NCI-H1930 (cell line): Measurements from ENCODE around the gene RNF14.

Source experiments
- DNase-seq, 2 experiments: peaks; one replicate each; lab custom pipeline; 2025; lab: John Stamatoyannopoulos, UW

Gene RNF14

GRCh38 chr5:141982626-141983025, 13.7 kb downstream of the RNF14 start:
- DNase-seq = no peak

DNA sequence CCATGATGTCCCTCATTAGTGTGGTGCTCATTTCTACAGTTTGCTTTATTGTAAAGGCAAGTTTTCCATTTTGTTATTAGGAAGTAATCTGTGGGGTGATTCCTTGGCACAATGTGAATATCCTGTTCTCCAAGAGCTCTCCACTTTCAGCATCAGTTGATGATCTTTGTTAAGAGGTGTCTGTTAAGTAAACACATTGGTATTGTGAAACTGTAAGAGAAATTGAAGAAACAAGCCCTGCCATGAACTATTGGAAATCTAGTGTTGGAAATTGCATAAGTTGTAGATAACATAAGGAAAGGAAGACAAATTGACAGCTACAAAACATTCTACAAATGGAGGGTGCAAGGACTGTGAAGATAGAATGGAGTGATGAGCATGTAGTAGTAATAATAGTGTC, 17.2 kb downstream of the RNF14 start:
- DNase-seq = no peak

DNA sequence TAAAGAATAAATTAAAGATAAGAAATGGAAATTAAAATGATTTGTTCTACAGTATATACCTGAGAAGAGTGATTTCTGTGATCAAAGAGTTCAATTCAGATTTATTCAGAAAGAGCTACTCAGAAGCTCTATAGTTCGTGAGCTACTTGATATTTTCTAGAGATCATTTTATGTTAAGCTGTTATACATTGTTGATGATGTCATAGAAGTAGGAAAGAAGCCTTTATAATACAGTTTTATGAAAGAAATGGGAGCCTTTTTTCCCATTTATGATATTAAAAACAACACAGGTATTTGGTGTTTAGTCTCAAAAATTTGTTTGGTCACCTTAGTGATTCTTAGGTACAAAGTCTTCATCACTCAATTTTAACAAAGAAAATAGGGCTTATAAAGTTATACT, 20.8 kb downstream of the RNF14 start:
- no peak for DNase-seq

GRCh38 chr5:141992349-141992963, 23.6 kb downstream of the RNF14 start:
- DNase-seq = peak in 1 of 2 experiments; percentile 38

- DNase-seq = no peak
These were observed 25.7 kb downstream of the RNF14 start for GRCh38 chr5:141994511-141995136.

GRCh38 chr5:141995656-141996055, 26.8 kb downstream of the RNF14 start:
- DNase-seq = no peak

- no peak for DNase-seq
These were observed 28.6 kb downstream of the RNF14 start for GRCh38 chr5:141997358-141997960.

DNA sequence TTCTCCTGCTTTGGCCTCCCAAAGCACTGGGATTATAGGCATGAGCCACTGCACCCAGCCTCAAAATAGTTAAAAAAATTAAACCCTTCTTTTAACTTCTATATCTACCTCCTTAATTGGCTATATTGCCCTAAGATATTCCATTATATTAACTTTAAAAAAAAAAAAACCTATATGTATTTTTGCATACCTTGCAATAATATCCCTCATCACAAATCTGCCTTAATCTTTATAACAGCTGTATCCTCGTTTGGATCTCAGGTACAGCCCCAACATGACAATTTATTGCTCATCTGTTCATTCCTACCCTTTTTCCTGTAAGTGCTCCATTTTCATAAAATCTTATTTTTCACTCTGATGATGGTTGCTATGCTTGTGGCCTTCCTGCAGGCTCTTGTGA, 31.3 kb downstream of the RNF14 start:
- DNase-seq = no peak

- no peak for DNase-seq
These were observed 32.0 kb downstream of the RNF14 start for GRCh38 chr5:142000704-142001484.

DNA sequence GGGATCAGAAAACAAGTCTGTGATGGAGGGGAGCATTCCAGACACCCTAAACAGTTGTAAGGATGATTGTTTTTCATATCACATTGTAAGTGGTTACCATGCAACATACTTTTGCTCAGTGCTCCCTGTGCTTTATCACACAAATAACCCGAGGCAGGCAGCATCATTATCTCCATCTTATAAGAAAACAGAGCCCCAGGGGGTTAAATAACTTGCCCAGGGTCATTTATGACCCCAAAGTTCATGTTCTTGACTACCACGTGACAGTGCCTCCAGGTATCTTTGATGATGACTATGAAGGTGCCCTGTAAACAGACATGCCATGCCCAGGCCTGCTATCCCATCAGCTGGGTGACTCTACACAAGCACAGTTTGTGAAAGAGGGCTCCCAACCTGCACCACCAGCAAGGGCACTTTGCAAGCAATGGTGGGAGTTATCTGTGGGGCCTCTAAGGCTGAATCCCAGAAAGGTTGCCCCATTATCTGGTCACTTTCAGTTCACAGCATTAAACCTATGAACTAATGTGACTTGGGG, 34.4 kb downstream of the RNF14 start:
- DNase-seq = no peak

GRCh38 chr5:142006363-142007236, 37.7 kb downstream of the RNF14 start:
- DNase-seq = no peak

DNA sequence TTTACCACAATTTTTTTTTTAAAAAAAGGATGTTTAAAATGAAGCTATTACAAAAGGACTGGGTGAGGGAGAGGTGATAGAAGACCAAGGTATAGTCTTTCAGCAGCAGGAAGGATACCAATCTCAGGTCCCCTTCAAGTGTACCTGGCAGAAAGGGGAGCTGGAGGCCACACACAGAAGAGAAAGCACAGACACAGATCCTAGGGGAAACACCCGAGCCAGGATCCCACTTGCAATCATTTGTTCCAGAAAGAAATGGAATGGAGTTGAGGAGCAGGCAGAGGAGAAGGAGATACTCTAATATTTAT, 38.3 kb downstream of the RNF14 start:
- no peak for DNase-seq

DNA sequence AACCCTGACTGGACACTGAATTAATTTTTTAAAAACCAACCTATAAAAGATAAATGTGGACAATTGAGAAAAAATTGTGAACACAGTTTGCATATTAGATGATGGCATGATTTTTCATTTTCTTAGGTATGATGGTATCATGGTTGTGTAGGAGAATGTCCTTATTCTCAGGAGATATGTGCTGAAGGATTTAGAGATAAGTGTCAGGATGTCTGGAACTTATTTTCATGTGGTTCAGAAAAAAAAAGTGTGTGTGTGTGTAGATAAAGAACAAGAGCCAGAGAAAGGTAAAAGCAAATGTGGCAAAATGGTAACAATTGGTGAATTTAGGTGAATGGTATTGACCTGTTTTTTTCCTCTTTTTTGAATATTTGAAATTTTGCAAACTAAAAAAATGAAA, 39.9 kb downstream of the RNF14 start:
- no peak for DNase-seq

- no peak for DNase-seq
These were observed 41.0 kb downstream of the RNF14 start for GRCh38 chr5:142009886-142010285.

DNA sequence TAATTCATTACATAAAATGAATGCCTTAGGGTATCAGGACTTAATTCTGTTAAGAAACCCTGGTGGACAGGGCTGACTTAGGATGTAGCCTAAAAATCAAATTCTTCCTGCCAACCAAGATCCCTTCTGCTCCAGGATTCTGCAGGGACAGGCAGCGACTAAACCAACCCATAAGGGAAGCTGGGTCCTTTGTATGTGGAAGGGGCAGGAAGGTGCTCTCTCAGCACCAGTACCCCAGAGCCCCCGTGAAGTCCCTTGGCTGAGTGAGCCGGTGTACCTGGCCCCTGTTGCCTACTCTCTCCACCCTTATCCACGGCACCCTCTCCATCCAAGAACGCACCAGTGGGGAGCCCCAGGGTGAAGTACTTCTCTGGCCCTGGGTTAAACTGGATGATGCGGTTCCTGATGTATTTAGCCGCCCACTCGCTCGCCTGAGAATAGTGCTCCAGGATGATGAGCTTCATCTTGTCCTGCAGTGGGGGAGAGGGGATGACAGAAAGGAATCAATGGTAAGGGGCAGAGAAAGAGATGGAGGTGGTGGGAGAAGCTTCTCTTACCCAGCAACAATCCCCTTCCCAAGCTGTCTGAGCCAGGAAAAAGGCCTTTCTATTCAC, 42.8 kb downstream of the RNF14 start:
- DNase-seq = no peak

DNA sequence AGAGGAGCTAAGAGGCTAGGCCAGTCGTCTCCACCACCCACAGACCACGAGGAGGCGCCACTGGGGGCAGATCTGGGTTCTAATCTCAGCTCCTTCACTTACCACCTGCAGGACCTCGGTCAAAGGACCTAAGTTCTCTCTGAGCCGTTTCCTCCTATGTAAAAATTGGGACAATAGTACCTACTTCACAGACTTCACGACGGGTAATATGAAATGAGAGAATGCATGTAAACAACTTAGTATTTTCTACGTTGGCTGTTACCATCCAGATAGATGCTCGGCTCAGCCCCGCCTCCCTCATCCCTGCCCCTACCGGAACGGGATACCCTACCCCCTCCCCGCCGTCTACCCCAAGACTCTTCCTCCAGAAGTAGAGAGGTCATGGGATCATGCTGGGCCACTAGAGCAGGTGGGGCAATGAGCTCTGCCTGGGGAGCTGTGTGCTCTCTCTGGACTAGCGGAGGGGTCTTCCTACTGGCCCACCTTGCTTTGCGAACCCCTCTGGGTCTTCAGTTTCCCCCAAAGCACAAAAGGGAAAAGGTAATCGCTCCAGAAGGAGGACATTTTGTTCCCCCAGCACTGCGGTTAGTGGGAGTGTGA, 43.4 kb downstream of the RNF14 start:
- no peak for DNase-seq

DNA sequence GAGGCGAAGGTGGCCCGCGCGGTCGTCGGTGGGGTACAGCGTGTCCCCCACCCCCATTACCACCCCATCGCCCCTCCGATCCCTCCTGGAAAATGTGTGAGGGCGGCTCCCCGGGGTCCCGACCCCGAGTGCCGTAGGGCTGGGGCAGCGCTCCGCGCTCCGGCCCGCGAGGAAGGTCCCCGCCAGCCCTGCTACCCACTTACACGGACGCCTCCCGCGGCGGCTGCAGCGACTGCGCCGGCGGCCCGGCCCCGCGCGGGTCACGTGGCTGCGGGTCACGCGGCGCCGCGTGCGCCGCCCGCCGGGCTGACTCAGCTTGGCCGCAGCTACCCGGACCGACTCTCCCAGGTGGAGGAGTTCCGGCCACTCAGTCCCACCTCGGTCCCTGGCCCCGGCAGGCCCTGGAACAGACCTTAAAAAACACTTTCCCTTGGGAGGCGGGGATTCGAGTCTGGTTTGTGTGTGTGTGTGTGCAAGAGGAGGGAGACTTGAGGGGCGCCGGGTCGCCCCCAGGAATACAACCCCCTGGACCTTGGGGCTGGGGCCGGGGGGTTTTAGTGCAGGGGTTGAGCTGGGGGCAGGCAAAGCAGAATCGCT, 44.0 kb downstream of the RNF14 start, which contains the start of gene GNPDA1:
Gene GNPDA1 (minus strand): TSS at position 236 of the 597 bp plus-strand sequence. CDS start 992 bp downstream, outside the sequence.
- DNase-seq = peak; percentile 30 to 49

DNA sequence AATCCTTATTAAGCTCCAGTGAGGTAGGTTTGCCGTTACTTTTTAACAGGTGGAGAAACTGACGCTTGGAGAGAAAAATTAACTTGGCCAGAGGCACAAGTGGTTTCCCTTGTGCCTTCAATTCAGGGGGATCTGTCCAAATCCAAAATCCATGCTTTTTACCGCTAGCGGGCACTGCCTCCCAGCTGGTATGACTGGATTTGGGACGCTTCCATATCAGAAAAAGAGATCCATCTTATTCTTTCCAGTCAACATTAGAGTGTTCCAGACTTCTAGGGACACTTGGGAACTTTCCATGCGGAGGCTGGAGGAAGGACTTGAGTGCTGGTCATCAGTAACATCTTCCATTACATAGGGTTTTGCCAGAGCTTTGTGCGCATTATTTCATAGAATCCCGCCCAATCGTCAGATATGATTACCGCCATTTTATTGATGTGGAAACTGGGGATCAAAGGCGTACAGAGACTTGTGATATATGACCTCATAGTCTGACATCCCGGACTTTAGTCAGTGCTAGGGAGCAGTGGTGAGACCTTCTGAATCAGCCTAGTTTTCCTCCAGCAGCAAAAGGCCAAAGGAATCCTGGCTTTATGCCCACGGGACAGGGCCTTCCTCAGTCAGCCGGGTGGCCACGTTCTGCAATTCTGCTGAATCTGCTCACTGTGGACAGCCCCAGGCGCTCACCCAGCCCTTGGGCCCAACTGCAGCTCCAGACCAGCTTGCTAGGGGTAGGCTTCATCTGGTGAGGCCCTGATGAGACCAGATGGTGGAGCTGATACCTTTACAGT, 45.0 kb downstream of the RNF14 start:
- DNase-seq = no peak

DNA sequence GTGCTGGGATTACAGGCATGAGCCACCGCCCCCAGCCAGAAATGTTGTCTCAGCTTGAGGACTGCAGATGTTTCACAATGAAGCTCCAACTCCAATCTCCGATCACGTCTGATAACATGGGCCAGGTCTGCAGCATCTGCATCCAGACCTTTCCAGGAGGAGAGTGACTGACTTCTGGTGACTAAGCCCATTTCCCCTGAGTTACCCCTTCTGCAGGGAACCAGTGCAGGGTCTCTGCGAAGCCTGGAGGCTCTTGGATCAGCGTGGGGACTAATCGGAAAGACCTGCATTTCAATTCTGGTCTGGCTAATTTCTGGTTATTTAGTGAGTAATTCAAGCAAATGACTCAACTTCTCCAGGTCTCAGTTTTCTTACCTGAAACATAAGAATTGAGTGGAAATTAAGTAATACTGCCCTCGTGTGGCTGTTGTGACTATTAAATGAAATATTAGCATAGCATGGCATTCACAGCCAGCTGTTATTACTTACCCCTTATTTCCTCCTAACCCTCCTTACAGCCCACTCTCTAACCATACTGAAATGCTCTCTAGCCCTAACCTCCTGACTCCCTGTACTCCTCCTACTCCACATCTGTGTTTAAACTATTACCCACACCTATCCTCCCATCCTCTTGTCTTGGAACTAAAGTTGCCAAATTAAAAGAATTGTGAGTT, 46.1 kb downstream of the RNF14 start:
- DNase-seq = peak in 1 of 2 experiments; percentile 1
